GM13976 (cell line): ENCODE data around the gene MAP4K2.
A peak's percentile ranks its signal among the peaks of the same experiment; 100 is the strongest.

Experiments
- DNase-seq: peaks from one replicate; pipeline ENCODE4 v3.0.0; 2012; ENCODE audit warnings: low spot score
- CTCF ChIP-seq: IDR thresholded peaks from 2 replicates; pipeline ENCODE4 v1.5.1; 2012; ENCODE audit warnings: borderline replicate concordance, mild to moderate bottlenecking; ENCODE audit not compliant: insufficient read depth; ENCODE audit errors: extremely low read depth, missing control alignments, control extremely low read depth
- in situ Hi-C: fragments of 300-500 bp; cut with MboI; formaldehyde crosslinking; loops from one replicate; pipeline ENCODE4 v1.12.0; 2022; ENCODE audit warnings: low sequenced_read_pairs, mixed read lengths, inconsistent platforms; ENCODE audit not compliant: unreplicated experiment

The MAP4K2 gene

GRCh38 chr11:64801158-64801464 lies 1.9 kb downstream of the MAP4K2 start:
- in situ Hi-C loops = no loop called here
- DNase-seq = no peak
- no peak for TF ChIP-seq CTCF

- in situ Hi-C loops = no loop called here
- no peak for DNase-seq
- no peak for TF ChIP-seq CTCF
Measured at GRCh38 chr11:64800303-64801157, 2.5 kb downstream of the MAP4K2 start.

- in situ Hi-C loops = no loop called here
- TF ChIP-seq CTCF = no peak
- DNase-seq = peak; percentile 45
Measured at GRCh38 chr11:64799623-64800302, 3.3 kb downstream of the MAP4K2 start.

GRCh38 chr11:64799256-64799622 lies 3.8 kb downstream of the MAP4K2 start:
- in situ Hi-C loops = no loop called here
- no peak for TF ChIP-seq CTCF
- no peak for DNase-seq

GRCh38 chr11:64796757-64797541 lies 6.1 kb downstream of the MAP4K2 start:
- peak; percentile 11 for DNase-seq
- in situ Hi-C loops = no loop called here
- no peak for TF ChIP-seq CTCF

GRCh38 chr11:64796047-64796756 lies 6.8 kb downstream of the MAP4K2 start:
- peak; percentile 9 for DNase-seq
- in situ Hi-C loops = no loop called here
- no peak for TF ChIP-seq CTCF
